ENCODE data around the gene TM4SF5.

TM4SF5 gene

GRCh38 chr17:4738136-4739121 lies 33.3 kb upstream of the TM4SF5 start:
- Histone ChIP-seq H3K9me3 (ENCODE audit: insufficient read depth, low read depth, low read length) (peaks cover 15% of the 10 kb centered on the region), H3K23ac (ENCODE audit: low read length) (no peak overlapping the region), H2BK5ac (ENCODE audit: low read depth, low read length, poor library complexity) (no peak overlapping the region), H4K91ac (ENCODE audit: low read depth, low read length) (no peak overlapping the region), H3K27ac (ENCODE audit: low read depth, low read length) (no peak overlapping the region), H3K4ac (ENCODE audit: low read depth, low read length) (no peak overlapping the region), H3K4me1 (ENCODE audit: control insufficient read depth in 1 of 2, insufficient read depth in 2 of 2, low read length in 2 of 2) (peaks cover 14 to 16% of the 10 kb centered on the region in 2 experiments), H2AFZ (ENCODE audit: insufficient read depth, low read length, poor library complexity) (no peak overlapping the region), H2AK5ac (ENCODE audit: low read length) (no peak overlapping the region), H3K27me3 (ENCODE audit: insufficient read depth, low read length) (peaks cover 36% of the 10 kb centered on the region), H3K14ac (ENCODE audit: low read length) (no peak overlapping the region), H3K4me3 (ENCODE audit: low read depth, low read length) (peak overlapping the region; percentile 30), H2BK120ac (ENCODE audit: insufficient read depth, low read length, poor library complexity) (no peak overlapping the region), H2BK12ac (ENCODE audit: low read length) (no peak overlapping the region), H3K36me3 (ENCODE audit: control insufficient read depth in 1 of 2, insufficient read depth in 2 of 2, low read length in 2 of 2) (no peaks in the 10 kb centered on the region), H3K4me2 (ENCODE audit: low read length) (peak overlapping the region; percentile 89), H3K79me1 (ENCODE audit: low read length) (no peaks in the 10 kb centered on the region), H4K12ac (ENCODE audit: low read depth, low read length) (no peak overlapping the region), H3K9ac (ENCODE audit: low read length) (no peak overlapping the region), H3K18ac (ENCODE audit: low read length) (no peak overlapping the region), H4K8ac (ENCODE audit: low read depth, low read length) (no peak overlapping the region), H3K79me2 (ENCODE audit: control insufficient read depth, insufficient read depth, low read length, poor library complexity) (no peaks in the 10 kb centered on the region)
- DNase-seq, result peak; percentile 28 to 49
- WGBS (ENCODE audit: extremely low coverage, insufficient coverage, insufficient read length), result no CpG with 5 or more reads among the region's 41 CpGs

- Histone ChIP-seq H3K4me3 (ENCODE audit: low read depth, low read length) (peak within 1 kb of the TSS; percentile 61), H3K9me3 (ENCODE audit: insufficient read depth, low read depth, low read length) (peaks cover 15% of the 10 kb centered on the region), H4K8ac (ENCODE audit: low read depth, low read length) (no peak within 1 kb of the TSS), H2AFZ (ENCODE audit: insufficient read depth, low read length, poor library complexity) (peak within 1 kb of the TSS; percentile 44), H3K79me2 (ENCODE audit: control insufficient read depth, insufficient read depth, low read length, poor library complexity) (no peaks in the 10 kb centered on the region), H3K79me1 (ENCODE audit: low read length) (no peaks in the 10 kb centered on the region), H3K23ac (ENCODE audit: low read length) (peak within 1 kb of the TSS; percentile 76), H2AK5ac (ENCODE audit: low read length) (no peak within 1 kb of the TSS), H2BK120ac (ENCODE audit: insufficient read depth, low read length, poor library complexity) (no peak within 1 kb of the TSS), H3K9ac (ENCODE audit: low read length) (peak within 1 kb of the TSS; percentile 27), H4K12ac (ENCODE audit: low read depth, low read length) (no peak within 1 kb of the TSS), H3K4ac (ENCODE audit: low read depth, low read length) (no peak within 1 kb of the TSS), H3K18ac (ENCODE audit: low read length) (no peak within 1 kb of the TSS), H3K4me2 (ENCODE audit: low read length) (peak within 1 kb of the TSS; percentile 89), H3K36me3 (ENCODE audit: control insufficient read depth in 1 of 2, insufficient read depth in 2 of 2, low read length in 2 of 2) (no peaks in the 10 kb centered on the region), H3K27me3 (ENCODE audit: insufficient read depth, low read length) (peaks cover 36% of the 10 kb centered on the region), H2BK12ac (ENCODE audit: low read length) (no peak within 1 kb of the TSS), H2BK5ac (ENCODE audit: low read depth, low read length, poor library complexity) (no peak within 1 kb of the TSS), H4K91ac (ENCODE audit: low read depth, low read length) (no peak within 1 kb of the TSS), H3K27ac (ENCODE audit: low read depth, low read length) (no peak within 1 kb of the TSS), H3K14ac (ENCODE audit: low read length) (no peak within 1 kb of the TSS), H3K4me1 (ENCODE audit: control insufficient read depth in 1 of 2, insufficient read depth in 2 of 2, low read length in 2 of 2) (peaks cover 14 to 16% of the 10 kb centered on the region in 2 experiments)
- peak in 1 of 2 donors; percentile 57 for DNase-seq
- WGBS (ENCODE audit: extremely low coverage, insufficient coverage, insufficient read length), result no CpG with 5 or more reads among the region's 100 CpGs
Observed at GRCh38 chr17:4739122-4740024, 32.3 kb upstream of the TM4SF5 start, which contains the start of the genes CXCL16 and ZMYND15. Gene CXCL16 (minus strand): TSS chr17:4739928. CDS start chr17:4739339, 589 bp downstream. Gene ZMYND15 (plus strand): TSS chr17:4739833. CDS start chr17:4740549, 716 bp downstream.

DNA sequence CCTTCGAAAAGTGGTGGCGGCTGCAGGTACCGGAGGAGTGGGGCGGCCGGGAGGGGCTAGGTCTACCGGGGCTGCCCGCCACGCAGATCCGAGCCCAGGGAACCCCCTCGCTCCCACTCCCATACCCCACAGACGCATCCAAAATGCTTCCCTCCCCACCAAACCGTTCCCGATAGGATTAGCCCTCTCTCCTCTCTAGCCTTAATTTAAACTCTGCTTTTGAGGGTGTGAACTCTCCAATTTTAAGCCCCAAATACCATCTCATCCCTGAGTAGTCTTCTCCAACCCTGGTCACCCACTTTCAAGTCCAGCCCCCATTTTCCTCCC lies 31.7 kb upstream of the TM4SF5 start:
- H3K4ac ChIP-seq (ENCODE audit: low read depth, low read length), result no peak overlapping the region
- H4K91ac ChIP-seq (ENCODE audit: low read depth, low read length), result no peak overlapping the region
- no peak overlapping the region for H2BK12ac ChIP-seq (ENCODE audit: low read length)
- no peak overlapping the region for H4K8ac ChIP-seq (ENCODE audit: low read depth, low read length)
- no peaks in the 10 kb centered on the region for H3K79me2 ChIP-seq (ENCODE audit: control insufficient read depth, insufficient read depth, low read length, poor library complexity)
- H3K79me1 ChIP-seq (ENCODE audit: low read length), result no peaks in the 10 kb centered on the region
- H2AFZ ChIP-seq (ENCODE audit: insufficient read depth, low read length, poor library complexity), result peak overlapping the region; percentile 44
- H3K9ac ChIP-seq (ENCODE audit: low read length), result no peak overlapping the region
- H3K36me3 ChIP-seq (ENCODE audit: control insufficient read depth in 1 of 2, insufficient read depth in 2 of 2, low read length in 2 of 2), result no peaks in the 10 kb centered on the region
- no peak overlapping the region for H3K27ac ChIP-seq (ENCODE audit: low read depth, low read length)
- H2BK120ac ChIP-seq (ENCODE audit: insufficient read depth, low read length, poor library complexity), result no peak overlapping the region
- H2AK5ac ChIP-seq (ENCODE audit: low read length), result no peak overlapping the region
- no peak overlapping the region for H3K14ac ChIP-seq (ENCODE audit: low read length)
- no peak overlapping the region for H3K23ac ChIP-seq (ENCODE audit: low read length)
- no peak for DNase-seq
- H3K27me3 ChIP-seq (ENCODE audit: insufficient read depth, low read length), result peaks cover 38% of the 10 kb centered on the region
- H3K4me1 ChIP-seq (ENCODE audit: control insufficient read depth in 1 of 2, insufficient read depth in 2 of 2, low read length in 2 of 2), result peaks cover 14 to 16% of the 10 kb centered on the region in 2 experiments
- no peak overlapping the region for H3K18ac ChIP-seq (ENCODE audit: low read length)
- H3K4me3 ChIP-seq (ENCODE audit: low read depth, low read length), result peak overlapping the region; percentile 61
- H3K9me3 ChIP-seq (ENCODE audit: insufficient read depth, low read depth, low read length), result peaks cover 15% of the 10 kb centered on the region
- no peak overlapping the region for H2BK5ac ChIP-seq (ENCODE audit: low read depth, low read length, poor library complexity)
- peak overlapping the region; percentile 89 for H3K4me2 ChIP-seq (ENCODE audit: low read length)
- H4K12ac ChIP-seq (ENCODE audit: low read depth, low read length), result no peak overlapping the region
- WGBS (ENCODE audit: extremely low coverage, insufficient coverage, insufficient read length), result no CpG with 5 or more reads among the region's 13 CpGs

GRCh38 chr17:4740584-4740983 lies 31.1 kb upstream of the TM4SF5 start:
- H3K4ac ChIP-seq (ENCODE audit: low read depth, low read length), result no peak overlapping the region

More at GRCh38 chr17:4740584-4740983, 31.1 kb upstream of the TM4SF5 start:
- no peaks in the 10 kb centered on the region for H3K79me2 ChIP-seq (ENCODE audit: control insufficient read depth, insufficient read depth, low read length, poor library complexity)
- no peak overlapping the region for H3K9ac ChIP-seq (ENCODE audit: low read length)
- WGBS (ENCODE audit: extremely low coverage, insufficient coverage, insufficient read length), result no CpG with 5 or more reads among the region's 8 CpGs
- H3K23ac ChIP-seq (ENCODE audit: low read length), result peak overlapping the region; percentile 76
- H2BK12ac ChIP-seq (ENCODE audit: low read length), result no peak overlapping the region
- H3K14ac ChIP-seq (ENCODE audit: low read length), result no peak overlapping the region
- H3K36me3 ChIP-seq (ENCODE audit: control insufficient read depth in 1 of 2, insufficient read depth in 2 of 2, low read length in 2 of 2), result no peaks in the 10 kb centered on the region
- no peak overlapping the region for H4K8ac ChIP-seq (ENCODE audit: low read depth, low read length)
- H3K27me3 ChIP-seq (ENCODE audit: insufficient read depth, low read length), result peaks cover 43% of the 10 kb centered on the region
- no peak for DNase-seq
- H2BK120ac ChIP-seq (ENCODE audit: insufficient read depth, low read length, poor library complexity), result no peak overlapping the region
- no peak overlapping the region for H3K18ac ChIP-seq (ENCODE audit: low read length)
- H2AFZ ChIP-seq (ENCODE audit: insufficient read depth, low read length, poor library complexity), result no peak overlapping the region
- no peak overlapping the region for H4K91ac ChIP-seq (ENCODE audit: low read depth, low read length)
- H3K27ac ChIP-seq (ENCODE audit: low read depth, low read length), result no peak overlapping the region
- no peak overlapping the region for H3K4me3 ChIP-seq (ENCODE audit: low read depth, low read length)
- H3K79me1 ChIP-seq (ENCODE audit: low read length), result no peaks in the 10 kb centered on the region
- no peak overlapping the region for H2BK5ac ChIP-seq (ENCODE audit: low read depth, low read length, poor library complexity)
- H4K12ac ChIP-seq (ENCODE audit: low read depth, low read length), result no peak overlapping the region
- H3K4me1 ChIP-seq (ENCODE audit: control insufficient read depth in 1 of 2, insufficient read depth in 2 of 2, low read length in 2 of 2), result peaks cover 19 to 20% of the 10 kb centered on the region in 2 experiments
- H2AK5ac ChIP-seq (ENCODE audit: low read length), result no peak overlapping the region
- H3K4me2 ChIP-seq (ENCODE audit: low read length), result no peak overlapping the region
- H3K9me3 ChIP-seq (ENCODE audit: insufficient read depth, low read depth, low read length), result peaks cover 15% of the 10 kb centered on the region

Data from trophoblast cell (in vitro differentiated cells and primary cell).